SK-N-SH (cell line): ENCODE results near the gene LMO7. TPM values are rescaled to one million over a fixed set of nuclear protein-coding genes. Genes with fewer than 3 reads are reported as not detected.
"Not testable (repeated sequence)": the region's sequence is repeated elsewhere in the genome, so short reads cannot be mapped to it uniquely, and the experiment has no call there.

Experiments used
- CTCF ChIA-PET: fragments of 300-600, 350-600 bp; formaldehyde crosslinking; extraction: SDS; loops from one replicate; lab custom pipeline; 2021; lab: Yijun Ruan, JAX
- POLR2A ChIA-PET: fragments of 350-600 bp; sonication (Branson Sonifier 250); formaldehyde crosslinking; extraction: SDS; loops from one replicate; lab custom pipeline; 2020; ENCODE audit warnings: antibody characterized with exemption, inconsistent platforms; lab: Yijun Ruan, JAX
- DNase-seq: peaks from one replicate; pipeline ENCODE4 v3.0.0; 2012
- H2AFZ ChIP-seq: fragments of 200-600 bp; sonication (generic); 2 replicates; pipeline ENCODE4 v1.8.1; 2016; ENCODE audit warnings: antibody characterized with exemption, mild to moderate bottlenecking, low read depth
- H3F3A ChIP-seq: fragments of 200-600 bp; sonication (generic); replicated peaks from 2 replicates; pipeline ENCODE3; 2016; ENCODE audit warnings: antibody characterized with exemption, mild to moderate bottlenecking; ENCODE audit not compliant: insufficient read depth
- H3K27ac ChIP-seq, 2 experiments: fragments of 200-500 bp in 1 of 2; fragments of 200-600 bp in 1 of 2; sonication (Bioruptor generic) in 1 of 2; sonication (generic), shearing (Covaris generic) in 1 of 2; 2 replicates each; pipeline versions ENCODE4 v1.5.1 to v1.6.1; 2014 to 2016; ENCODE audit warnings: low read depth in 2 of 2, inconsistent platforms in 1 of 2, low read length in 1 of 2, mild to moderate bottlenecking in 1 of 2, mixed read lengths in 1 of 2
- H3K27me3 ChIP-seq: fragments of 200-600 bp; sonication (generic), shearing (Covaris generic); 2 replicates; pipeline ENCODE4 v1.6.1; 2016; ENCODE audit warnings: mixed run types; ENCODE audit not compliant: insufficient read depth
- H3K36me3 ChIP-seq, 2 experiments: fragments of 200-500 bp in 1 of 2; fragments of 200-600 bp in 1 of 2; sonication (Bioruptor generic) in 1 of 2; sonication (generic) in 1 of 2; replicated peaks in 1 of 2; 2 replicates each; pipeline versions ENCODE3 to v1.5.1; 2014 to 2016; ENCODE audit warnings: low read length in 1 of 2, mild to moderate bottlenecking in 1 of 2; ENCODE audit not compliant: insufficient read depth in 2 of 2, control insufficient read depth in 1 of 2
- H3K4me1 ChIP-seq, 2 experiments: fragments of 200-500 bp in 1 of 2; fragments of 200-600 bp in 1 of 2; sonication (Bioruptor generic) in 1 of 2; sonication (generic), shearing (Covaris generic) in 1 of 2; 2 replicates each; pipeline versions ENCODE4 v1.5.1 to v1.6.1; 2014 to 2016; ENCODE audit warnings: low read depth in 1 of 2, low read length in 1 of 2, mixed run types in 1 of 2; ENCODE audit not compliant: insufficient read depth in 2 of 2, control insufficient read depth in 1 of 2
- H3K4me2 ChIP-seq: fragments of 200-600 bp; sonication (generic), shearing (Covaris generic); 2 replicates; pipeline ENCODE4 v1.6.1; 2017; ENCODE audit warnings: mixed run types
- H3K4me3 ChIP-seq, 2 experiments: fragments of 200-500 bp in 1 of 2; fragments of 200-600 bp in 1 of 2; sonication (Bioruptor generic) in 1 of 2; sonication (generic), shearing (Covaris generic) in 1 of 2; 2 replicates each; pipeline versions ENCODE4 v1.5.1 to v1.8.1; 2014 to 2016; ENCODE audit warnings: low read depth in 2 of 2, inconsistent platforms in 1 of 2, low read length in 1 of 2, mild to moderate bottlenecking in 1 of 2, mixed read lengths in 1 of 2, moderate library complexity in 1 of 2
- H3K79me2 ChIP-seq: fragments of 200-600 bp; sonication (generic); 2 replicates; pipeline ENCODE4 v1.8.1; 2017; ENCODE audit warnings: mild to moderate bottlenecking; ENCODE audit not compliant: insufficient read depth
- H3K9ac ChIP-seq: fragments of 200-600 bp; sonication (generic); 2 replicates; pipeline ENCODE4 v1.6.1; 2017; ENCODE audit warnings: mixed run types
- H3K9me2 ChIP-seq: fragments of 200-600 bp; sonication (generic); 2 replicates; pipeline ENCODE4 v1.6.1; 2017; ENCODE audit warnings: mixed run types
- H3K9me3 ChIP-seq: fragments of 200-600 bp; sonication (generic); 2 replicates; pipeline ENCODE4 v1.6.1; 2017; ENCODE audit warnings: mixed run types, mild to moderate bottlenecking, moderate library complexity
- H4K20me1 ChIP-seq: fragments of 200-600 bp; sonication (generic); 2 replicates; pipeline ENCODE4 v1.6.1; 2017; ENCODE audit warnings: mild to moderate bottlenecking, mixed run types; ENCODE audit not compliant: insufficient read depth
- GABPA ChIP-seq: IDR thresholded peaks from 2 replicates; pipeline ENCODE4 v1.4.0; 2012; ENCODE audit warnings: low read depth, mild to moderate bottlenecking
- GATA2 ChIP-seq: sonication (generic); formaldehyde crosslinking; IDR thresholded peaks from 2 replicates; pipeline ENCODE4 v1.5.0; 2020; ENCODE audit warnings: mild to moderate bottlenecking, missing genetic modification reagents
- JUND ChIP-seq: IDR thresholded peaks from 2 replicates; pipeline ENCODE4 v1.4.0; 2012
- NFIC ChIP-seq: IDR thresholded peaks from 2 replicates; pipeline ENCODE4 v1.4.0; 2012; ENCODE audit warnings: borderline replicate concordance
- RCOR1 ChIP-seq: fragments of 150-350 bp; IDR thresholded peaks from 2 replicates; pipeline ENCODE4 v1.6.1; 2017; ENCODE audit warnings: antibody characterized with exemption, low read length
- RFX5 ChIP-seq: IDR thresholded peaks from 2 replicates; pipeline ENCODE4 v1.6.1; 2012; ENCODE audit warnings: mild to moderate bottlenecking, improper control_type of control experiment, low read length
- WGBS: methylation state at CpG from one replicate; pipeline ENCODE4 v1.1.6; 2017; ENCODE audit warnings: low lambda C conversion rate; 5-methylcytosine and 5-hydroxymethylcytosine counted together
- polyA plus RNA-seq, 3 experiments: library from polyadenylated mRNA; depleted of rRNA; stranded (reverse); fragments of >200 nt; gene quantifications; 2 replicates each; pipeline ENCODE4 v1.2.3, GENCODE V29; 2012
- TF ChIP-seq, protein P1 (sequence below): IDR thresholded peaks from 2 replicates; pipeline ENCODE4 v1.4.0; 2012; ENCODE audit warnings: low read depth

LMO7 gene
- polyA plus RNA-seq, 1 of the 3 experiments (the other 2 are of a cell fraction): 83.6 TPM

DNA sequence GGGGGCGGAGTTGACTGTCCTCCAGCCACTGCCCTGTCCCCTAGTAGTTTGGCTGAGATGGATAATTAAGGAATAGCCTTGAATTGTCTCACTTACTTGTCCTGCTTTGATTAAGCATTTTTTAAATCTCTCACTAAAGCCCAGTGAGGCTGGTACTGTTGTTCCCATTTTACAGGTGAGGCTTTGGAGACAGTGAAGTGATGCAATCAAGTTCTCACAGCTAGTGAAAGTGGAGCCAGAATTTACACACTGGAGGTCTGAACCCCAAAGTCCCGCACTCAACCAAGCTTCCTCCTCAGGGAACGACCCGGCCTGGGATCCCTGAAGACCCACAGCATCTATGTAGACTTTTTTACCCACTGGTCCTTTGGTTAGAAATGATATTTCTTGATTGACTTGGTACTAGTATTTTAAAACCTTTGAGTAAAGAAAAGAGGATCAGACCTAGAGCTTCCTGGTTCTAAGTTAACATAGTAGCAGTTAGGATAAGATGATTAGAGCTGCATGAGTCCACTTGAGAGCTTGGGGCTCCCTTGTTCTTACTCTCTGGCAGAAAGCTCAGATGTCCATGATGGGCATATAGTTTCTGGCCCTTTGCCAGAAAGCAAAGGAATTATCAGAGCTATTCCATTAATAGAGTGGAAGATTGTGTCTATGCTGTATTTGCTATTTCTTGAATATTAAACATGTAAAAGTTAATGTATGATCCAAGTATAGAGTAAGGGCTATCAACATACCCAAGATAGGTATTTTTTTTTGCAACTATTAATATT, 154.3 kb downstream of the LMO7 start:
- Histone ChIP-seq H3K27me3 (no peaks in the 10 kb centered on the region), H3K9ac (no peak overlapping the region), H3K79me2 (peaks cover 100% of the 10 kb centered on the region), H3K4me3 (no peak overlapping the region), H3K36me3 (peaks cover 0 to 26% of the 10 kb centered on the region in 2 experiments), H2AFZ (no peak overlapping the region), H3K4me2 (no peak overlapping the region), H3K27ac (no peak overlapping the region; a peak in 1 of 4 replicates), H3F3A (peaks cover 50% of the 10 kb centered on the region), H3K4me1 (peaks cover 10 to 19% of the 10 kb centered on the region in 2 experiments; a peak in 3 of 4 replicates), H3K9me2 (no peaks in the 10 kb centered on the region), H4K20me1 (peaks cover 98% of the 10 kb centered on the region), H3K9me3 (no peaks in the 10 kb centered on the region)
- POLR2A ChIA-PET: no interaction called here
- DNase-seq: no peak
- WGBS: 95% methylated on average over 4 of the region's 4 CpGs
- CTCF ChIA-PET: interaction anchor here (0.8 to 1.8 kb wide), 2 partner anchors 14 to 94 kb away, joined by 3 to 9 read pairs; no protein-coding TSS in a partner anchor
- peak; percentile 31; the same call in 1 of the 2 replicates for TF ChIP-seq NFIC
- no peak for TF ChIP-seq JUND

DNA sequence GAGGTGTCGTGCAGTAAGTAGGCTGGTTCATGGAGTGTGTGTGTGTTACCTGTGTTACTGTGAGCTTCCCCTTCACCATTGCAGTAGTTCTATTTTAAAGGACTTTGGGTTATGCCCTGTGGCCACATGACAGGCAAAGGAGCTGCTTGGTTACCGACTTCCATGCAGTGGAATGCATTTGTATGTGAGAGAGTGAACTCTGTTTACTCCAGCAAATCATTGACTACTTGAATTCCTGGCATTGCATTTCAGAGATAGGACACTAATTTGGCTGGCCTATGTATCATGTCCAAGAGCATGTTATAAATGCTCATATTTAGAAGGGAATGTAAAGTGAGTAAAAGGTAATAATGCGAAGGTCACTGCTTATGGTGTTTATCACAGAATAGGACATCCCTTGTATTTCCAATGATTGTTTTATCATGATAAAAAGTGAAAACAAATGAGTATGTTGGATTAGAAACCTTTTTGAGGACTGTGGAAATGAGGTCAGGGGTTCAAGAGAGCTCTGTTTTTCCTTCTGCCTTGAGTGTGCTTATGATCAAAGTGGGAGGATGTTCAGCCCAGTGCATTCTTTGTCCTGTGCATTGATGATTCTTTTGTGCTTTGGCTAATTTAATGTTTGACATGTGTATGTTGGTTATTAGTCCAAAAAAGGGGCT, 156.5 kb downstream of the LMO7 start:
- no peak overlapping the region for H3K4me3 ChIP-seq
- POLR2A ChIA-PET: no interaction called here
- H3K9me2 ChIP-seq: no peaks in the 10 kb centered on the region
- H3K36me3 ChIP-seq: peaks cover 14 to 42% of the 10 kb centered on the region in 2 experiments
- no peak for DNase-seq
- H2AFZ ChIP-seq: no peak overlapping the region
- H3K9ac ChIP-seq: no peak overlapping the region
- H3K4me2 ChIP-seq: no peak overlapping the region
- WGBS: 85% methylated on average over 3 of the region's 3 CpGs
- peaks cover 59% of the 10 kb centered on the region for H3F3A ChIP-seq
- no peaks in the 10 kb centered on the region for H3K9me3 ChIP-seq
- peaks cover 100% of the 10 kb centered on the region for H3K79me2 ChIP-seq
- no peaks in the 10 kb centered on the region for H3K27me3 ChIP-seq
- TF ChIP-seq, protein P1, sequence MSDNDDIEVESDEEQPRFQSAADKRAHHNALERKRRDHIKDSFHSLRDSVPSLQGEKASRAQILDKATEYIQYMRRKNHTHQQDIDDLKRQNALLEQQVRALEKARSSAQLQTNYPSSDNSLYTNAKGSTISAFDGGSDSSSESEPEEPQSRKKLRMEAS: no peak
- TF ChIP-seq GABPA (no peak), RFX5 (no peak), GATA2 (CRISPR knock-in tag) (no peak), RCOR1 (no peak)
- peaks cover 97% of the 10 kb centered on the region for H4K20me1 ChIP-seq
- peaks cover 7 to 11% of the 10 kb centered on the region in 2 experiments; a peak in 3 of 4 replicates for H3K4me1 ChIP-seq
- H3K27ac ChIP-seq: no peak overlapping the region
- CTCF ChIA-PET: interaction anchor here (0.7 to 1.1 kb wide), 3 partner anchors 78 to 645 kb away, joined by 3 to 4 read pairs (median 3); no protein-coding TSS in a partner anchor

DNA sequence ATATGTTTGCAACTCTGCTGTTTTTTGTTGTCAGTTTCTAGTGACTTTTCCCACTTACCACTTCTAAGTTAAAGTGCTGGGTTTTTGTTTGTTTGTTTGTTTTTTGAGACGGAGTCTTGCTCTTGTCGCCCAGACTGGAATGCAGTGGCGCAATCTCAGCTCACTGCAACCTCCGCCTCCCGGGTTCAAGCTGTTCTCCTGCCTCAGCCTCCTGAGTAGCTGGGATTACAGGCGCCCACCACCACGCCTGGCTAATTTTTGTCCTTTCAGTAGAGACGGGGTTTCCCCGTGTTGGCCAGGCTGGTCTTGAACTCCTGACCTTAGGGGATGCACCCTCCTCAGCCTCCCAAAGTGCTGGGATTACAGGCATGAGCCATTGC, 157.0 kb downstream of the LMO7 start:
- peaks cover 97% of the 10 kb centered on the region for H4K20me1 ChIP-seq
- H3K9me2 ChIP-seq, H3K4me3 ChIP-seq, DNase-seq, POLR2A ChIA-PET, H2AFZ ChIP-seq, H3K9me3 ChIP-seq, H3K9ac ChIP-seq, H3K27me3 ChIP-seq, H3K4me2 ChIP-seq, H3K4me1 ChIP-seq, H3K27ac ChIP-seq: not testable (repeated sequence)
- H3F3A ChIP-seq: peaks cover 56% of the 10 kb centered on the region
- CTCF ChIA-PET: interaction anchor here (0.7 to 1.0 kb wide), 2 partner anchors 106 to 644 kb away, joined by 3 read pairs; no protein-coding TSS in a partner anchor
- WGBS: 85% methylated on average over 9 of the region's 9 CpGs
- H3K36me3 ChIP-seq: peaks cover 17 to 42% of the 10 kb centered on the region in 2 experiments
- H3K79me2 ChIP-seq: peaks cover 100% of the 10 kb centered on the region
